ENCODE results near the gene DDX28.

The DDX28 gene

DNA sequence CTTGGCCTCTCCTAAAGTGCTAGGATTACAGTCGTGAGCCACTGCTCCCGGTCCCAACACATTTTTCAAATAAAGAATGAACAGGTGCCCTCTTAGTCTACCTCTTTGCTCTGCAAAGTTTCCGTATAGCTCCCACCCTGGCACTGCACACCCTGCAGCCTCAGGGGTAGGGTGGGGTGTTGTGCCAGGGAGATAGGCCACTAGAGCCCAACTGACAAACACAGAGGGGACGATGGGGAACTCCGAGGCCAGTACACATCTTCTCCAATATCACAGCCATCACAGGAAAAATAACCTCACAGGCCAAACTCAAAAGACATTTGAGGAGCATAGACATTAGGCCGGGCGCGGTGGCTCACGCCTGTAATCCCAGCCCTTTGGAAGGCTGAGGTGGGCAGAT, 51.9 kb downstream of the DDX28 start:
- H3K4me1 ChIP-seq (ENCODE audit: insufficient read depth, low read length, poor library complexity, severe bottlenecking), result peaks cover 18% of the 10 kb centered on the region

More for the DNA sequence above, 51.9 kb downstream of the DDX28 start:
- no peaks in the 10 kb centered on the region for H3K36me3 ChIP-seq (ENCODE audit: insufficient read depth, low read length)
- no peaks in the 10 kb centered on the region for H3K27me3 ChIP-seq (ENCODE audit: insufficient read depth, low read length, poor library complexity, severe bottlenecking)
- no peak overlapping the region for H3K9ac ChIP-seq (ENCODE audit: low read depth, low read length, poor library complexity, severe bottlenecking)
- TF ChIP-seq, protein P1, sequence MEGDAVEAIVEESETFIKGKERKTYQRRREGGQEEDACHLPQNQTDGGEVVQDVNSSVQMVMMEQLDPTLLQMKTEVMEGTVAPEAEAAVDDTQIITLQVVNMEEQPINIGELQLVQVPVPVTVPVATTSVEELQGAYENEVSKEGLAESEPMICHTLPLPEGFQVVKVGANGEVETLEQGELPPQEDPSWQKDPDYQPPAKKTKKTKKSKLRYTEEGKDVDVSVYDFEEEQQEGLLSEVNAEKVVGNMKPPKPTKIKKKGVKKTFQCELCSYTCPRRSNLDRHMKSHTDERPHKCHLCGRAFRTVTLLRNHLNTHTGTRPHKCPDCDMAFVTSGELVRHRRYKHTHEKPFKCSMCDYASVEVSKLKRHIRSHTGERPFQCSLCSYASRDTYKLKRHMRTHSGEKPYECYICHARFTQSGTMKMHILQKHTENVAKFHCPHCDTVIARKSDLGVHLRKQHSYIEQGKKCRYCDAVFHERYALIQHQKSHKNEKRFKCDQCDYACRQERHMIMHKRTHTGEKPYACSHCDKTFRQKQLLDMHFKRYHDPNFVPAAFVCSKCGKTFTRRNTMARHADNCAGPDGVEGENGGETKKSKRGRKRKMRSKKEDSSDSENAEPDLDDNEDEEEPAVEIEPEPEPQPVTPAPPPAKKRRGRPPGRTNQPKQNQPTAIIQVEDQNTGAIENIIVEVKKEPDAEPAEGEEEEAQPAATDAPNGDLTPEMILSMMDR (conservative IDR thresholded peaks at IDR 0.05; ENCODE audit: low read length), result no peak
- H3K9me2 ChIP-seq (replicated peaks; ENCODE audit: low read depth, low read length), result no peaks in the 10 kb centered on the region
- no peak overlapping the region for H2AFZ ChIP-seq (ENCODE audit: low read length)
- H3F3A ChIP-seq (ENCODE audit: low read depth), result no peaks in the 10 kb centered on the region; the same call in 1 of the 2 replicates
- no peaks in the 10 kb centered on the region for H3K79me2 ChIP-seq (ENCODE audit: insufficient read depth, low read length)
- no peaks in the 10 kb centered on the region for H3K9me3 ChIP-seq (ENCODE audit: insufficient read depth, low read depth, low read length)
- no peak overlapping the region for H3K4me2 ChIP-seq (ENCODE audit: low read depth, low read length, poor library complexity, severe bottlenecking)
- H4K20me1 ChIP-seq (ENCODE audit: insufficient read depth, low read length, poor library complexity, severe bottlenecking), result no peaks in the 10 kb centered on the region
- H3K4me3 ChIP-seq (ENCODE audit: low read length, poor library complexity, severe bottlenecking), result no peak overlapping the region

All from Loucy (cell line).